OCI-LY7 (cell line): ENCODE results near the gene GPR149. TPM values are rescaled to one million over a fixed set of nuclear protein-coding genes. Genes with fewer than 3 reads are reported as not detected.

ENCODE experiments used
- BruUV-seq: library from RNA; stranded (reverse); fragments of 400-500 nt; replicated peaks from 2 replicates; lab custom pipeline; 2021; lab: Mats Ljungman, UMichigan
- CTCF ChIA-PET: fragments of 300-600 bp; sonication (Branson Sonifier 250); formaldehyde crosslinking; loops from one replicate; lab custom pipeline; 2022; ENCODE audit warnings: antibody characterized with exemption; ENCODE audit not compliant: unreplicated experiment; lab: Charles Lee
- POLR2A ChIA-PET: fragments of 300-600 bp; sonication (Branson Sonifier 250); formaldehyde crosslinking; loops from one replicate; lab custom pipeline; 2022; ENCODE audit warnings: antibody characterized with exemption; lab: Charles Lee
- DNase-seq: peaks from one replicate; pipeline ENCODE4 v3.0.0-alpha.2; 2015; ENCODE audit warnings: low spot score
- H2AFZ ChIP-seq: fragments of 200-600 bp; sonication (generic), shearing (Covaris generic); 2 replicates; pipeline ENCODE4 v1.6.1; 2014; ENCODE audit warnings: mild to moderate bottlenecking, antibody characterized with exemption, low read length, moderate library complexity
- H3K27ac ChIP-seq: fragments of 200-600 bp; sonication (generic); 2 replicates; pipeline ENCODE4 v1.5.1; 2014; ENCODE audit warnings: mixed run types, low read depth, mild to moderate bottlenecking, moderate library complexity, low read length, inconsistent platforms; ENCODE audit not compliant: poor library complexity, severe bottlenecking
- H3K36me3 ChIP-seq: fragments of 200-600 bp; sonication (generic); 2 replicates; pipeline ENCODE4 v1.6.1; 2014; ENCODE audit warnings: mild to moderate bottlenecking, antibody characterized with exemption, low read length, moderate library complexity, mixed read lengths; ENCODE audit not compliant: insufficient read depth
- H3K4me1 ChIP-seq: fragments of 200-600 bp; sonication (generic); 2 replicates; pipeline ENCODE4 v1.5.1; 2014; ENCODE audit warnings: mild to moderate bottlenecking, low read length; ENCODE audit not compliant: insufficient read depth, poor library complexity, severe bottlenecking
- H3K4me2 ChIP-seq: fragments of 200-600 bp; sonication (generic); 2 replicates; pipeline ENCODE4 v1.6.1; 2014; ENCODE audit warnings: mild to moderate bottlenecking, low read length
- H3K4me3 ChIP-seq: fragments of 200-600 bp; sonication (generic); 2 replicates; pipeline ENCODE4 v1.5.1; 2014; ENCODE audit warnings: mild to moderate bottlenecking, low read depth, low read length; ENCODE audit not compliant: poor library complexity, severe bottlenecking
- H3K79me2 ChIP-seq: fragments of 200-600 bp; sonication (generic); 2 replicates; pipeline ENCODE4 v1.6.1; 2016; ENCODE audit warnings: low read depth, mild to moderate bottlenecking, low read length, moderate library complexity, mixed read lengths; ENCODE audit not compliant: insufficient read depth
- H3K9me2 ChIP-seq: fragments of 200-600 bp; sonication (generic); 2 replicates; pipeline ENCODE4 v1.6.1; 2016; ENCODE audit warnings: mild to moderate bottlenecking, low read length, mixed read lengths; ENCODE audit not compliant: insufficient read depth
- H3K9me3 ChIP-seq: fragments of 200-600 bp; sonication (generic); 2 replicates; pipeline ENCODE4 v1.6.1; 2014; ENCODE audit warnings: mild to moderate bottlenecking, mixed run types, low read length, mixed read lengths
- H4K20me1 ChIP-seq: fragments of 200-600 bp; sonication (generic); 2 replicates; pipeline ENCODE4 v1.6.1; 2014; ENCODE audit warnings: mild to moderate bottlenecking, antibody characterized with exemption, low read length, moderate library complexity, mixed read lengths; ENCODE audit not compliant: insufficient read depth
- CTCF ChIP-seq: fragments of 200-600 bp; sonication (generic); conservative IDR thresholded peaks from 2 replicates; pipeline ENCODE4 v1.5.1; 2014; ENCODE audit warnings: mild to moderate bottlenecking, antibody characterized with exemption, low read length, moderate library complexity, mixed read lengths
- EZH2phosphoT487 ChIP-seq: fragments of 200-600 bp; sonication (generic); IDR thresholded peaks from 2 replicates; pipeline ENCODE4 v1.6.1; 2018; ENCODE audit warnings: low read depth, borderline replicate concordance, mild to moderate bottlenecking, mixed run types, antibody characterized with exemption, low read length, moderate library complexity, mixed read lengths
- intact Hi-C: fragments of 100-400 bp; cut with micrococcal nuclease; formaldehyde crosslinking; loops from one replicate; pipeline ENCODE4 v1.10.0; 2022; ENCODE audit not compliant: unreplicated experiment
- total RNA-seq, 2 experiments: library from RNA; depleted of rRNA in 1 of 2; stranded (reverse); fragments of >200 nt in 1 of 2; shearing (Covaris generic) in 1 of 2; gene quantifications; 2 replicates each; pipeline ENCODE4 v1.2.3, GENCODE V29; 2014 to 2022

The GPR149 gene
- total RNA-seq, 2 experiments from 2014 or later, result not detected

DNA sequence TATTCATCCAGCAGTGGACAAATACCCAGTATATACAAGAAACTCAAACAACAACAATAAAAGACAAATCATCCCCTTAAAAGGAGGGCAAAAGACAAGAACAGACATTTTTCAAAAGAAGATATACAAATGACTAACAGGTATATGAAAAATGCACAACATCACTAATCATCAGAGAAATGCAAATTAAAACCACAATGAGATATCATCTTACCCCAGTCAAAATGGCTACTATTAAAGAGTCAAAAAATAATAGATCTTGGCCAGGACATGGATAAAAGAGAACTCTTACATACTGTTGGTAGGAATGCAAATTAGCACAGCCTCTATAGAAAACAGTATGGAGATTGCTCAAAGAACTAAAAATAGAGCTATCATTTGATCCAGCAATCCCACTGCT is 122.6 kb downstream of the GPR149 start:
- ChIA-PET POLR2A (interaction anchor here (0.7 kb wide), 1 partner anchor 172 kb away, joined by 3 read pairs; no protein-coding TSS in a partner anchor), CTCF (no interaction called here)
- intact Hi-C loops, result no loop called here
- Histone ChIP-seq H3K9me3 (no peaks in the 10 kb centered on the region), H3K36me3 (peaks cover 95% of the 10 kb centered on the region), H3K4me3 (no peak overlapping the region), H3K9me2 (no peaks in the 10 kb centered on the region), H3K4me1 (no peaks in the 10 kb centered on the region), H2AFZ (no peak overlapping the region), H3K4me2 (no peak overlapping the region), H3K79me2 (peaks cover 37% of the 10 kb centered on the region; the same call in 1 of the 2 replicates), H3K27ac (no peak overlapping the region), H4K20me1 (peaks cover 10% of the 10 kb centered on the region; the same call in 1 of the 2 replicates)
- no peak for TF ChIP-seq EZH2phosphoT487
- TF ChIP-seq CTCF, result no peak
- no peak for DNase-seq
- no TSS peak for BruUV-seq

DNA sequence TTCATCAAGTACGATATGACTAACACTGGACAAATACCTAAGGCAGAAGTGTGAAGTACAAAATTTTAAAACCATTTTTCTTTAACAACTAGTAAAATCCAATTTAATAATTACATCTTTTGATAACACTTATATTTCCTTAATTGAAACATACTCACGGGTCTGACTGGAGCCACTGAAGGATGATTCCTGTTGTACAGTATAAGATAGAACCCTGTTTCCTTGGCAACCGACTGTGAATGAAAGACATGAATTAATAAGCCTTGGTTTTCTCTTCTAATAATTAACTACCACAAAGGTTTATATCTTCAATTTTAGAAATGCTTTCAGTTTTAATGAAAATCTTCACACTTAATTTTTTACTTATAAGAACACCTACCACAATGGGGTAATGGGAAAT is 125.1 kb downstream of the GPR149 start:
- Histone ChIP-seq H3K79me2 (peaks cover 27% of the 10 kb centered on the region; the same call in 1 of the 2 replicates), H3K36me3 (peaks cover 100% of the 10 kb centered on the region), H3K9me2 (no peaks in the 10 kb centered on the region), H3K4me3 (no peak overlapping the region), H3K4me1 (no peaks in the 10 kb centered on the region), H3K4me2 (no peak overlapping the region), H4K20me1 (peaks cover 10% of the 10 kb centered on the region; the same call in 1 of the 2 replicates), H3K27ac (no peak overlapping the region), H3K9me3 (no peaks in the 10 kb centered on the region), H2AFZ (no peak overlapping the region)
- no peak for DNase-seq
- POLR2A ChIA-PET, result interaction anchor here (0.5 to 2.2 kb wide), 3 partner anchors 8 to 19 kb away, joined by 3 to 6 read pairs (median 4); no protein-coding TSS in a partner anchor
- intact Hi-C loops, result no loop called here
- CTCF ChIA-PET, result no interaction called here
- TF ChIP-seq CTCF (no peak), EZH2phosphoT487 (no peak)
- no TSS peak for BruUV-seq

DNA sequence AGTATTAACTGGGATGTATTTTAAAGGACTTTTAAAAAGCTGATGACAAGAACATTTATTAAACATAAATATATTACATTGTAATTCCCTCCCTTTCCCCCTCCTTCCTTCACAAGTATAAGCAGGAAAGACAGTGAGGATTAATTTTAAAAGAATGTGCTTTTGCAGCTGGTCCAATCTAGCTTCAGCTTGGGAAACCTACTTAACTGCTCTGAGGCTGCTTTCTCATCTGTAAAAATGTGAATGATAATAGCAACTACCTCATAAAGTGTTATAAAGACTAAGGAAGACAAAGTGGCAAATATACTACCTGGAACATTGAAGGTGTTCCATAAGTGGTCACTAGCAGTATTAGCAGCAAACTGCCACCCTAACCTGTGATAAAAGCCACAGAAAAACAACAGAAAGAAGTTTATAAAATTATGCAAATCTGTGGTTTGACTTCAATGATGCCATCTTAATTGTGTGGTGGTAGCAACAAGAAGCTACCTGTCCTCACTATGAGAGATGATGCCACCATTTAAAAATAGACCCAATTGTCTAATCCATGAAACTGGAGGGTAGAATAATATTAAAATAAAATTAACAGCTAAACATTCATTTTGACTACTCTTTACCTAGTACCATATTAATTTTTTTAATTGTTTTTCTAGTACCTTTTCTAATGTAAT is 125.7 kb downstream of the GPR149 start:
- peaks cover 100% of the 10 kb centered on the region for H3K36me3 ChIP-seq
- CTCF ChIA-PET, result no interaction called here

More for the DNA sequence above, 125.7 kb downstream of the GPR149 start:
- Histone ChIP-seq H4K20me1 (peaks cover 10% of the 10 kb centered on the region; the same call in 1 of the 2 replicates), H2AFZ (no peak overlapping the region), H3K9me3 (no peaks in the 10 kb centered on the region), H3K9me2 (no peaks in the 10 kb centered on the region), H3K4me3 (no peak overlapping the region), H3K79me2 (peaks cover 20% of the 10 kb centered on the region; the same call in 1 of the 2 replicates), H3K4me2 (no peak overlapping the region), H3K27ac (no peak overlapping the region), H3K4me1 (no peaks in the 10 kb centered on the region)
- POLR2A ChIA-PET, result interaction anchor here (0.5 to 2.2 kb wide), 5 partner anchors 9 to 1144 kb away, joined by 3 to 6 read pairs (median 3); no protein-coding TSS in a partner anchor
- no TSS peak for BruUV-seq
- DNase-seq, result no peak
- TF ChIP-seq EZH2phosphoT487 (no peak), CTCF (no peak)
- intact Hi-C loops, result no loop called here
